GM18868 (cell line): Measurements from ENCODE around the gene NBEAL1.
"Not testable (repeated sequence)": the region's sequence is repeated elsewhere in the genome, so short reads cannot be mapped to it uniquely, and the experiment has no call there.

Source experiments
- ATAC-seq: cut with Tn5 transposase; IDR thresholded peaks from one replicate; pipeline ENCODE4 v1.9.1; 2021; ENCODE audit warnings: mild to moderate bottlenecking, moderate library complexity; ENCODE audit not compliant: unreplicated experiment

Gene NBEAL1

DNA sequence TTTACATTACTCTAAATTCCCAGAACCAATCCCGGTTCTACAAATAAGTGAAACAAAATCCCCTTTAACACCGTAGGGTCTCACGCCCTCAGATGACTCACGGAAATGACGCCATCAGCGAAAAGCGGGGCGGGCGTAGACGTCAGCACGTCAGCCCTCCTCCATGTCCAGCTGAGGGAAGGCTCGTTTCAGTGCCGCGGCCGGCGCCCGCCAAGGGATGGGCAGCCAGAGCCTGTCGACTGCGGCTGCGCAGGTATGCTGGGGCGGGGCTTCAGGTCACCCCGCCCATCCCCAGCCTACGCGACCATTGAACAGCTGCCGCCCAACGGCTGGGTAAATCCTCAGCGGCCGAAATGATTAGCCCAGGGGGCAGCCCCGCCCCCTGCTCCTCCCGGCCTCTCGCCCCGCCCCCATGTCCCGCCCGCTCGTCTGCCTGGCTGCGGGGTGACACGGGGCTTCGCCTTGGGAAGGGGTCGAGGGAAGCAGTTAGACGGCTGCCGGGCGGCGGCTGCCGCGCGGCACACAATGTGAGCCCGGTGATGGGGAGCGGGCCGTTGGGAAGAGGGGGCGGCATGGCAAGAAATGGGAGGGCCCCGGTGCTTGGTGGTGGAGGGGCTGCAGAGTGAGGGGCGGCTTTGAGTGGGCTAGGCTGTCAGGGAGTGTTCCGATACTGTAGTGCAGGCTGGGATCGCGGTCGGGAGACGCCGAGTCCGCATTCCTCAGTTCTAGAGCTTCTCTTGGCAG lies at the start of gene NBEAL1:
Gene NBEAL1, plus strand, starts transcription at position 420 of the 744 bp plus-strand sequence. CDS start 1,510 bp downstream, outside the sequence.
- peak; percentile 96 for ATAC-seq

DNA sequence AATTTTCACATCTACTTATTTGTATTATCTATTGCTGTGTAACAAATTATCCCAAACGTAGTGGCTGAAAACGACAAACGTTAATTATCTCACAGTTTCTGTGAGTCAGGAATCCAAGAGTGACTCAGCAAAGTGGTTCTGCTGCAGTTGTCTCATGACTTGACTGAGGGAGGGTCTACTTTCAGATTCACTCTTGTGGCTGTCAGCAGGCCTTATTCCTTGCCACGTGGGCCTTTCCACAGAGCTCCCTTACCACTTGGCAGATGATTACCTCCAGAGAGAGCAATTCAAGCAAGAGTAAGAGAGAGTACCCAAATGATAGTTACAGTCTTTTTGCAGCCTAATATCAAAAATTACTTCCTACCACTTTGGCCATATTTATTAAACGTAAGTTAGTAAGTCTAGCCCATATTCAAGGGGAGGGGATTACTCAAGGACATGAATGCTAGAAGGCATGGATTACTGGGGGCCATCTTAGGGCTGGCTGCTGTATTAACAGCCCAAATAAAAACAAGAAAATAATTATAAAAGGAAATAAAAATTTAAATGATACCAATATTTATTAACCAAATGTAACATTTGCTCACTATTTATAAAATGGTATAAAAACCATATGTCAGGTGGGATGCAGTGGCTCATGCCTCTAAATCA lies 48.7 kb upstream of the NBEAL1 start:
- ATAC-seq: peak; percentile 70

GRCh38 chr2:202969404-202969803 lies 45.3 kb upstream of the NBEAL1 start:
- not testable (repeated sequence) for ATAC-seq

GRCh38 chr2:202976809-202977208 lies 37.9 kb upstream of the NBEAL1 start:
- ATAC-seq: no peak

- no peak for ATAC-seq
Observed at GRCh38 chr2:202982779-202983491, 31.7 kb upstream of the NBEAL1 start.

DNA sequence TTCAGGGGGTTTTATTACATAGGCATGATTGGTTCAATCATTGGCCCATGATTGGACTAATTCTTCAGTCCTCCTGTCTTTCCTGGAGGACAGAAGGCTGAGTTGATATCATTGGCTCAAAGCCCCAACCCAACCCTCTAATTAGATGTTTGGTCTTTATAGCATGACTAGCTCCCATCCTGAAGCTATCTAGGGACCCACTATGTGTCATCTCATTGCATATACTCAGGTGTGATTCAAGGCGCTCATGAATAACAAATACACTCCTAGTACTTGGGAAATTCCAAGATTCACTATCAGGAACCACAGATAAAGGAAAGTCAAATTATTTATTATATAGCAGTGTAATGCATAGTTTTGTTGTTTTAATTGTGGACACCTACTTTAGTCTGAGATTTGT lies 24.9 kb upstream of the NBEAL1 start:
- ATAC-seq: no peak

DNA sequence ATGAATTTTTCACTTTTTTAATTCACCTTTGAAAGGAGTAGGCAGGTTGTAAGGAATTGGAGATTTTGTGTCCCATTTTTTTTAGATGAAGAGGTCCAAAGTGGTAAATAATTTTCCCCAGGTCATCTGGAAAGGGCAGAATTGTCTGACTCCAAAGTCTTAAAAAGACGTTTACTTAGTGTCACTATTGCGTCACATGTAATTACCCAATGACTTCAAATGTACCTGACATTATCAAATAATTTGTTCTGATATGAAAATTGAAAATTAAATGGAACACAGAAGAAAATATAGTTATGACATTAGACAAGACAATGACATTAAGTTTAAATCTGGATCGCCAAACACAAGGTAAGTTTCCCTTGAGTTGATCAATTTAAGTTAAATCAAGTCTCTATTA lies 24.2 kb upstream of the NBEAL1 start:
- no peak for ATAC-seq

GRCh38 chr2:202997113-202997512 lies 17.6 kb upstream of the NBEAL1 start:
- ATAC-seq: not testable (repeated sequence)

DNA sequence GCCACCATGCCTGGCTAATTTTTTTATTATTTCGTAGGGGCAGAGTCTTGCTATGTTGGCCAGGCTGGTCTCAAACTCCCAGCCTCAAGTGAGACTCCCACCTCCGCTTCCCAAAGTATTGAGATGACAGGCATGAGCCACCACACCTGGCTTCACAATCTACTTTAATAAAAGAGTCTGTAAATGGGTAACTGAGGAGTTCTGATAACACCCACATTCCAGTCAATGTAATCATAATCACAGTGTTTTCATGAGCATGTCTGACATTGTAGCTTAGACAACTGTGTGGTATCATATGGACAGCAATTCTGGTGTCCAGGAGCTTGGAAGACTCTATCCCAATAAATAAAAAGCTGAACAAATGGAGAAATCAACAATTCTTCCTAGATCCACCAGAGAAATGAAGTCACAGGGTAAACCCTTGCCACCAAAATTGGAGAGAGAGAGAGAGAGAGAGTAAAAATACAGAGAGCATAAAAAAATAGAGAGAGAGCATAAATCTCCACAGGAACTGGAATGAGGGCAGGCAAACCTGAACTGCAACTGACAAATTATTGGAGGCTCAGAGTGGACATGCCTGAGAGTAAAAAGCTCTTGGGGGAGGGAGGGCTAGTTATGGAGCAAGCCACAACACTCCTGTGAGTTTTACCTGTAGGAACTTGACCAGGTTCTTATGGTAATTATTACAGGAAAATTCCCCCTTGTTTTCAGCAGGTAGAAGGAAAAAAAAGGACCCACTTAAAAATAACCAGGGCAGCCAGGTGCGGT lies 12.4 kb upstream of the NBEAL1 start:
- ATAC-seq: no peak

GRCh38 chr2:203003716-203004115 lies 11.0 kb upstream of the NBEAL1 start:
- ATAC-seq: no peak

GRCh38 chr2:203016716-203017115 lies 2.0 kb downstream of the NBEAL1 start:
- no peak for ATAC-seq

GRCh38 chr2:203018181-203018580 lies 3.5 kb downstream of the NBEAL1 start:
- no peak for ATAC-seq

- no peak for ATAC-seq
Observed at GRCh38 chr2:203019142-203019541, 4.5 kb downstream of the NBEAL1 start.

- no peak for ATAC-seq
Observed at GRCh38 chr2:203021991-203022390, 7.3 kb downstream of the NBEAL1 start.

DNA sequence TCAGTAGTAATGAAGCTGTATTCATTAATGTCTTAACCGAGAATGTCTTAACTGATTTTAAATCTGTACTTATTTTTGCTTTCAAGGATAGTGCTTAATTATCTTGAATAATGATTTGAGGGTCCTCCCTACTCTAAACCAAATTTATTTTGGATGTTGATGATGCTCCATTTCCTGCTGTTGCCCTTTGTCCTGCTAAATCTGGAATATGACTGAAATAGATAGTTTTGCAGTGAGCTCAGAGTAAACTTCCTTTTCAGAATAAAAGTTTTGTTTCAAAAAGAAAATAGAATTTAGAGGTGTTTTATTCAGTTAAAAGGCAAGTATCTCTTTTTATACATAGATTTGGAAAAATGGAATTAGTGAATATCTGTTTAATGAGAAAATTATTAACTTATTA lies 8.1 kb downstream of the NBEAL1 start:
- no peak for ATAC-seq

DNA sequence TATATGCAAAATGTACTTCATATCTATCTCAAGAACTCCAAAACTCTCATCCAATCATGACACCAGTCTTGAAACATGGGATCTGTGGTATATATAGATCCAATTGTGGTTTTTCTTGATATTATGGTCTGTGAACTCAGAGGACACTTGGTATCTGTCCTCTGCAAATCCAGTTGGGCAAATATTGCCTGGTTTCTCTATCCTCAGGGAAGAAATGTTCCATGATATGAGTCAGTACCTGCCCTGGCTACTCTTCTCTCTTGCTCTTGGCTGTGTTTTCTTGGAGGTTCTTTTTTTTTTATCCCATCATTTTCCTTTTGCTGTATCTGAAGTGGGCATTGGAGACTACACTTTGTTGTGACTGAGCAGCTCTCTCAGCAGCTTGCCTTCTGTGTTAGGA lies 10.9 kb downstream of the NBEAL1 start:
- no peak for ATAC-seq

GRCh38 chr2:203030545-203030944 lies 15.9 kb downstream of the NBEAL1 start:
- ATAC-seq: no peak

DNA sequence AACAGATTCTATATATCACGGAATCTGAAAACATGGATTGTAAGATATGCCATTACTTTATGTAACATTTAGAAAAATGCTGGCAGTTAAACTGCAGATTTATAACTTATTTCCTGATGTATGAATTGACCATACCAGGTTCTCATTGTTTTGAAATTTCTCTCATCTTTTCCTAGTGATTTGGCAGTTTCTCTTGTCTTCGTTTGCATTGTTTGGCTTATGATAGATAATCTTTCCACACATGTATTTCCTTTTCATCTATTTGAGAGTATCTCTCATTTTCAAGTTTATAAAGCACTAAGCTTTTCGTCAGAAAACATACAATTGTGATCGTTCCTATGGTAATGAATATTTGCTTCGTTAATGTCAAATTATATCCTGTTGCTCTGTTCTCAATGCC lies 16.3 kb downstream of the NBEAL1 start:
- no peak for ATAC-seq

GRCh38 chr2:203033395-203033794 lies 18.7 kb downstream of the NBEAL1 start:
- ATAC-seq: no peak

DNA sequence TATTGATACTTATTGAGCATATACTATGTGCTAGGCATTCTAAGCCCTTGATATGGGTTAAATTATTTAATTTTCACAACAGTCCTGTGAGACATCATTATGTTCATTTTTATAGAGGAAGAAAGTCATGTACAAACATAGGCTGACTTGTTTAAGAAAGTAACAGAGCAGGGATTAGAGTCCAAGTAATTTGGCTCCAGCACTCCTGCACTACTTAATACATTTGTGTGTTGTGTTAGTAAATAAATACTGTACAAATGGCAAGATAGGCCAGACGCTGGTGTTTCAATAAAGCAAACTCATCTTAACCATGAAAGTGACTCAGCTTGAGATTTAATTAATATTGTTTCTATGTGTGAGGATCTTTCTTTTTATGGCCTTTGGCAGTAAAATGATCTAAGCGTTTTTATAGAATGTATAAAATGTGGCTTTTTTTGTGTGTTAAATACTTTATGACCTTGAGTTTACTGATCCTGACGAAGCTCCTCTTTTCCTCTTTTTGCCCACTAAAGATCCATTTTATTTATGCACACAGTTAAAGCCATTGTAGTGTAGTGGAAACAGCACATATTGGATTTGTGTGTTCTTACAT lies 21.3 kb downstream of the NBEAL1 start:
- ATAC-seq: no peak

DNA sequence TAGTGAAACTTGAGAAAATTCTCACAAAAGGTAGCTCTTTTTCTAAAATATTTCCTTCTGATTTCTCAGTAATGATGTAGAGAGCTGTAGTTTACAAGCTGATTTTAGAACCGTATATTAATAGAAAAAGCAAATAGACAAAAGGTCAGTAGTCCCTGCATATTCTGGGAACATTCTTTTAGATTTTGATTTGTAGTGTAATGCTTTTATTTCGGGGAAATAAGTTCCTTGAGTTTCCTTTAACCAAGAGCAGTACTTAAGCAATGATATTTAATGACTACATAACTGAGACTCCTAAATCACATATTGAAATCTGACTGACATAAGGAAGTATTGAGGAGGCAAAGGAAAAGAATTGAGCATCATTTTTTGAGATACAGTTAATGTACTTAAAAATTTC lies 22.4 kb downstream of the NBEAL1 start:
- ATAC-seq: no peak
